SK-N-SH (cell line): ENCODE results near the gene SNAP25. TPM values are rescaled to one million over a fixed set of nuclear protein-coding genes. Genes with fewer than 3 reads are reported as not detected.

Source experiments
- CTCF ChIA-PET: fragments of 300-600, 350-600 bp; formaldehyde crosslinking; extraction: SDS; loops from one replicate; lab custom pipeline; 2021; lab: Yijun Ruan, JAX
- POLR2A ChIA-PET: fragments of 350-600 bp; sonication (Branson Sonifier 250); formaldehyde crosslinking; extraction: SDS; loops from one replicate; lab custom pipeline; 2020; ENCODE audit warnings: antibody characterized with exemption, inconsistent platforms; lab: Yijun Ruan, JAX
- DNase-seq: peaks from one replicate; pipeline ENCODE4 v3.0.0; 2012
- H2AFZ ChIP-seq: fragments of 200-600 bp; sonication (generic); 2 replicates; pipeline ENCODE4 v1.8.1; 2016; ENCODE audit warnings: antibody characterized with exemption, mild to moderate bottlenecking, low read depth
- H3F3A ChIP-seq: fragments of 200-600 bp; sonication (generic); replicated peaks from 2 replicates; pipeline ENCODE3; 2016; ENCODE audit warnings: antibody characterized with exemption, mild to moderate bottlenecking; ENCODE audit not compliant: insufficient read depth
- H3K27ac ChIP-seq, 2 experiments: fragments of 200-500 bp in 1 of 2; fragments of 200-600 bp in 1 of 2; sonication (Bioruptor generic) in 1 of 2; sonication (generic), shearing (Covaris generic) in 1 of 2; 2 replicates each; pipeline versions ENCODE4 v1.5.1 to v1.6.1; 2014 to 2016; ENCODE audit warnings: low read depth in 2 of 2, inconsistent platforms in 1 of 2, low read length in 1 of 2, mild to moderate bottlenecking in 1 of 2, mixed read lengths in 1 of 2
- H3K27me3 ChIP-seq: fragments of 200-600 bp; sonication (generic), shearing (Covaris generic); 2 replicates; pipeline ENCODE4 v1.6.1; 2016; ENCODE audit warnings: mixed run types; ENCODE audit not compliant: insufficient read depth
- H3K36me3 ChIP-seq, 2 experiments: fragments of 200-500 bp in 1 of 2; fragments of 200-600 bp in 1 of 2; sonication (Bioruptor generic) in 1 of 2; sonication (generic) in 1 of 2; replicated peaks in 1 of 2; 2 replicates each; pipeline versions ENCODE3 to v1.5.1; 2014 to 2016; ENCODE audit warnings: low read length in 1 of 2, mild to moderate bottlenecking in 1 of 2; ENCODE audit not compliant: insufficient read depth in 2 of 2, control insufficient read depth in 1 of 2
- H3K4me1 ChIP-seq, 2 experiments: fragments of 200-500 bp in 1 of 2; fragments of 200-600 bp in 1 of 2; sonication (Bioruptor generic) in 1 of 2; sonication (generic), shearing (Covaris generic) in 1 of 2; 2 replicates each; pipeline versions ENCODE4 v1.5.1 to v1.6.1; 2014 to 2016; ENCODE audit warnings: low read depth in 1 of 2, low read length in 1 of 2, mixed run types in 1 of 2; ENCODE audit not compliant: insufficient read depth in 2 of 2, control insufficient read depth in 1 of 2
- H3K4me2 ChIP-seq: fragments of 200-600 bp; sonication (generic), shearing (Covaris generic); 2 replicates; pipeline ENCODE4 v1.6.1; 2017; ENCODE audit warnings: mixed run types
- H3K4me3 ChIP-seq, 2 experiments: fragments of 200-500 bp in 1 of 2; fragments of 200-600 bp in 1 of 2; sonication (Bioruptor generic) in 1 of 2; sonication (generic), shearing (Covaris generic) in 1 of 2; 2 replicates each; pipeline versions ENCODE4 v1.5.1 to v1.8.1; 2014 to 2016; ENCODE audit warnings: low read depth in 2 of 2, inconsistent platforms in 1 of 2, low read length in 1 of 2, mild to moderate bottlenecking in 1 of 2, mixed read lengths in 1 of 2, moderate library complexity in 1 of 2
- H3K79me2 ChIP-seq: fragments of 200-600 bp; sonication (generic); 2 replicates; pipeline ENCODE4 v1.8.1; 2017; ENCODE audit warnings: mild to moderate bottlenecking; ENCODE audit not compliant: insufficient read depth
- H3K9ac ChIP-seq: fragments of 200-600 bp; sonication (generic); 2 replicates; pipeline ENCODE4 v1.6.1; 2017; ENCODE audit warnings: mixed run types
- H3K9me2 ChIP-seq: fragments of 200-600 bp; sonication (generic); 2 replicates; pipeline ENCODE4 v1.6.1; 2017; ENCODE audit warnings: mixed run types
- H3K9me3 ChIP-seq: fragments of 200-600 bp; sonication (generic); 2 replicates; pipeline ENCODE4 v1.6.1; 2017; ENCODE audit warnings: mixed run types, mild to moderate bottlenecking, moderate library complexity
- H4K20me1 ChIP-seq: fragments of 200-600 bp; sonication (generic); 2 replicates; pipeline ENCODE4 v1.6.1; 2017; ENCODE audit warnings: mild to moderate bottlenecking, mixed run types; ENCODE audit not compliant: insufficient read depth
- EP300 ChIP-seq, 2 experiments: IDR thresholded peaks; 2 replicates each; pipeline versions ENCODE4 v1.4.0 to v1.6.1; 2012; ENCODE audit warnings: borderline replicate concordance in 1 of 2, low read depth in 1 of 2, low read length in 1 of 2
- EZH2phosphoT487 ChIP-seq: fragments of 200-600 bp; sonication (generic); IDR thresholded peaks from 2 replicates; pipeline ENCODE4 v1.6.1; 2017; ENCODE audit warnings: low read depth, mixed run types, mild to moderate bottlenecking, antibody characterized with exemption, moderate library complexity, borderline replicate concordance
- FOSL2 ChIP-seq: IDR thresholded peaks from 2 replicates; pipeline ENCODE4 v1.4.0; 2012; ENCODE audit warnings: low read depth, mild to moderate bottlenecking, moderate library complexity, borderline replicate concordance
- FOXJ3 ChIP-seq: sonication (generic); formaldehyde crosslinking; IDR thresholded peaks from 2 replicates; pipeline ENCODE4 v1.5.1; 2020; ENCODE audit warnings: mild to moderate bottlenecking, missing genetic modification reagents
- FOXM1 ChIP-seq: IDR thresholded peaks from 2 replicates; pipeline ENCODE4 v1.4.0; 2012; ENCODE audit warnings: low read depth, mild to moderate bottlenecking
- IRF3 ChIP-seq: fragments of 150-350 bp; IDR thresholded peaks from 2 replicates; pipeline ENCODE4 v1.6.1; 2016; ENCODE audit warnings: mild to moderate bottlenecking, low read depth, low read length
- MEF2A ChIP-seq: IDR thresholded peaks from 2 replicates; pipeline ENCODE4 v1.4.0; 2012; ENCODE audit warnings: low read depth, borderline replicate concordance
- NRF1 ChIP-seq: IDR thresholded peaks from 2 replicates; pipeline ENCODE4 v1.6.1; 2012; ENCODE audit warnings: low read depth, mild to moderate bottlenecking, low read length
- RCOR1 ChIP-seq: fragments of 150-350 bp; IDR thresholded peaks from 2 replicates; pipeline ENCODE4 v1.6.1; 2017; ENCODE audit warnings: antibody characterized with exemption, low read length
- REST ChIP-seq: IDR thresholded peaks from 2 replicates; pipeline ENCODE4 v1.6.1; 2012; ENCODE audit warnings: mild to moderate bottlenecking, low read depth, low read length, moderate library complexity
- RFX5 ChIP-seq: IDR thresholded peaks from 2 replicates; pipeline ENCODE4 v1.6.1; 2012; ENCODE audit warnings: mild to moderate bottlenecking, improper control_type of control experiment, low read length
- SIN3A ChIP-seq: IDR thresholded peaks from 2 replicates; pipeline ENCODE4 v1.6.1; 2012; ENCODE audit warnings: low read depth, mild to moderate bottlenecking, low read length, moderate library complexity, borderline replicate concordance
- TCF12 ChIP-seq: IDR thresholded peaks from 2 replicates; pipeline ENCODE4 v1.4.0; 2012
- TEAD4 ChIP-seq: IDR thresholded peaks from 2 replicates; pipeline ENCODE4 v1.4.0; 2012; ENCODE audit warnings: mild to moderate bottlenecking, borderline replicate concordance; ENCODE audit not compliant: insufficient read depth
- USF2 ChIP-seq: fragments of 150-350 bp; IDR thresholded peaks from 2 replicates; pipeline ENCODE4 v1.6.1; 2017; ENCODE audit warnings: antibody characterized with exemption, low read length, low read depth, borderline replicate concordance
- YY1 ChIP-seq: IDR thresholded peaks from 2 replicates; pipeline ENCODE4 v1.4.0; 2012; ENCODE audit warnings: low read depth, mild to moderate bottlenecking
- ZBTB33 ChIP-seq: IDR thresholded peaks from 2 replicates; pipeline ENCODE4 v1.4.0; 2012; ENCODE audit warnings: low read depth, borderline replicate concordance
- WGBS: methylation state at CpG from one replicate; pipeline ENCODE4 v1.1.6; 2017; ENCODE audit warnings: low lambda C conversion rate; 5-methylcytosine and 5-hydroxymethylcytosine counted together
- polyA plus RNA-seq, 3 experiments: library from polyadenylated mRNA; depleted of rRNA; stranded (reverse); fragments of >200 nt; gene quantifications; 2 replicates each; pipeline ENCODE4 v1.2.3, GENCODE V29; 2012
- TF ChIP-seq, protein P1 (sequence below): IDR thresholded peaks from 2 replicates; pipeline ENCODE4 v1.4.0; 2012; ENCODE audit warnings: low read depth
- TF ChIP-seq, protein P2 (sequence below): fragments of 200-600 bp; sonication (generic); IDR thresholded peaks from 2 replicates; pipeline ENCODE4 v1.6.1; 2017; ENCODE audit warnings: antibody characterized with exemption, mild to moderate bottlenecking, moderate library complexity

SNAP25 gene
- polyA plus RNA-seq, 1 of the 3 experiments (the other 2 are of a cell fraction) = 42.4 TPM

- 94% methylated on average over 2 of the region's 2 CpGs for WGBS
- POLR2A ChIA-PET = no interaction called here
- CTCF ChIA-PET = interaction anchor here (0.7 to 1.1 kb wide), 3 partner anchors 11 to 174 kb away, joined by 3 read pairs; no protein-coding TSS in a partner anchor
Observed at GRCh38 chr20:10264166-10264558, 45.5 kb downstream of the SNAP25 start.

More at GRCh38 chr20:10264166-10264558, 45.5 kb downstream of the SNAP25 start:
- H3K27ac ChIP-seq = no peak overlapping the region
- H3K9me2 ChIP-seq = no peaks in the 10 kb centered on the region
- no peak overlapping the region for H3K9ac ChIP-seq
- no peaks in the 10 kb centered on the region for H3K79me2 ChIP-seq
- no peaks in the 10 kb centered on the region for H3F3A ChIP-seq
- no peaks in the 10 kb centered on the region for H3K9me3 ChIP-seq
- TF ChIP-seq IRF3 (no peak), ZBTB33 (no peak), YY1 (no peak), EZH2phosphoT487 (no peak), SIN3A (no peak), RCOR1 (no peak), NRF1 (no peak), MEF2A (no peak), EP300 (IDR thresholded peaks at IDR 0.05; ENCODE audit: borderline replicate concordance in 1 of 2, low read depth in 1 of 2, low read length in 1 of 2) (no peak), REST (no peak), FOSL2 (no peak), FOXJ3 (CRISPR knock-in tag) (no peak), TCF12 (no peak), TEAD4 (no peak), FOXM1 (no peak), RFX5 (no peak), USF2 (no peak)
- TF ChIP-seq, protein P1, sequence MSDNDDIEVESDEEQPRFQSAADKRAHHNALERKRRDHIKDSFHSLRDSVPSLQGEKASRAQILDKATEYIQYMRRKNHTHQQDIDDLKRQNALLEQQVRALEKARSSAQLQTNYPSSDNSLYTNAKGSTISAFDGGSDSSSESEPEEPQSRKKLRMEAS = no peak
- TF ChIP-seq, protein P2, sequence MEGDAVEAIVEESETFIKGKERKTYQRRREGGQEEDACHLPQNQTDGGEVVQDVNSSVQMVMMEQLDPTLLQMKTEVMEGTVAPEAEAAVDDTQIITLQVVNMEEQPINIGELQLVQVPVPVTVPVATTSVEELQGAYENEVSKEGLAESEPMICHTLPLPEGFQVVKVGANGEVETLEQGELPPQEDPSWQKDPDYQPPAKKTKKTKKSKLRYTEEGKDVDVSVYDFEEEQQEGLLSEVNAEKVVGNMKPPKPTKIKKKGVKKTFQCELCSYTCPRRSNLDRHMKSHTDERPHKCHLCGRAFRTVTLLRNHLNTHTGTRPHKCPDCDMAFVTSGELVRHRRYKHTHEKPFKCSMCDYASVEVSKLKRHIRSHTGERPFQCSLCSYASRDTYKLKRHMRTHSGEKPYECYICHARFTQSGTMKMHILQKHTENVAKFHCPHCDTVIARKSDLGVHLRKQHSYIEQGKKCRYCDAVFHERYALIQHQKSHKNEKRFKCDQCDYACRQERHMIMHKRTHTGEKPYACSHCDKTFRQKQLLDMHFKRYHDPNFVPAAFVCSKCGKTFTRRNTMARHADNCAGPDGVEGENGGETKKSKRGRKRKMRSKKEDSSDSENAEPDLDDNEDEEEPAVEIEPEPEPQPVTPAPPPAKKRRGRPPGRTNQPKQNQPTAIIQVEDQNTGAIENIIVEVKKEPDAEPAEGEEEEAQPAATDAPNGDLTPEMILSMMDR = no peak
- H3K4me2 ChIP-seq = no peak overlapping the region
- H4K20me1 ChIP-seq = no peaks in the 10 kb centered on the region
- DNase-seq = no peak
- H3K4me1 ChIP-seq = no peaks in the 10 kb centered on the region
- no peak overlapping the region for H3K4me3 ChIP-seq
- peaks cover 2% of the 10 kb centered on the region in 2 experiments for H3K36me3 ChIP-seq
- no peaks in the 10 kb centered on the region for H3K27me3 ChIP-seq
- no peak overlapping the region for H2AFZ ChIP-seq
